HG03095 (cell line): ENCODE results near the gene CTSD.

Source experiments
- ATAC-seq: cut with Tn5 transposase; IDR thresholded peaks from one replicate; pipeline ENCODE4 v1.9.1; 2021; ENCODE audit warnings: moderate library complexity; ENCODE audit not compliant: unreplicated experiment

CTSD gene

GRCh38 chr11:1732418-1733008, 31.2 kb downstream of the CTSD start:
- ATAC-seq: no peak

GRCh38 chr11:1731451-1732059, 32.2 kb downstream of the CTSD start:
- ATAC-seq: no peak

GRCh38 chr11:1730059-1730629, 33.6 kb downstream of the CTSD start:
- ATAC-seq: no peak

GRCh38 chr11:1729692-1730011, 34.1 kb downstream of the CTSD start:
- ATAC-seq: no peak

GRCh38 chr11:1728931-1729691, 34.6 kb downstream of the CTSD start:
- ATAC-seq: no peak

GRCh38 chr11:1728301-1728700, 35.4 kb downstream of the CTSD start:
- no peak for ATAC-seq

- ATAC-seq: no peak
Measured at GRCh38 chr11:1727861-1728260, 35.9 kb downstream of the CTSD start.

GRCh38 chr11:1727096-1727690, 36.5 kb downstream of the CTSD start:
- ATAC-seq: no peak

GRCh38 chr11:1719781-1720180, 43.9 kb downstream of the CTSD start:
- no peak for ATAC-seq

GRCh38 chr11:1718326-1718725, 45.4 kb downstream of the CTSD start:
- ATAC-seq: no peak

- no peak for ATAC-seq
Measured at GRCh38 chr11:1717745-1718144, 46.0 kb downstream of the CTSD start.

- ATAC-seq: no peak
Measured at GRCh38 chr11:1714908-1715885, 48.5 kb downstream of the CTSD start.

GRCh38 chr11:1708716-1709115, 55.0 kb downstream of the CTSD start:
- ATAC-seq: no peak

- no peak for ATAC-seq
Measured at GRCh38 chr11:1707751-1708150, 56.0 kb downstream of the CTSD start.

GRCh38 chr11:1706634-1707400, 56.9 kb downstream of the CTSD start:
- ATAC-seq: no peak

- ATAC-seq: no peak
Measured at GRCh38 chr11:1705126-1706052, 58.3 kb downstream of the CTSD start.

- ATAC-seq: no peak
Measured at GRCh38 chr11:1703146-1703545, 60.6 kb downstream of the CTSD start.
